DMS153 treated with DMSO at 0.1 percent for 48 hours (cell line): Measurements from ENCODE around the gene TSHR.
"Not testable (repeated sequence)": the region's sequence is repeated elsewhere in the genome, so short reads cannot be mapped to it uniquely, and the experiment has no call there.

Experiments used
- DNase-seq: peaks from one replicate; lab custom pipeline; 2025; ENCODE audit not compliant: unreplicated experiment; lab: John Stamatoyannopoulos, UW

The TSHR gene

GRCh38 chr14:80948291-80948690, 7.1 kb upstream of the TSHR start:
- DNase-seq = no peak

DNA sequence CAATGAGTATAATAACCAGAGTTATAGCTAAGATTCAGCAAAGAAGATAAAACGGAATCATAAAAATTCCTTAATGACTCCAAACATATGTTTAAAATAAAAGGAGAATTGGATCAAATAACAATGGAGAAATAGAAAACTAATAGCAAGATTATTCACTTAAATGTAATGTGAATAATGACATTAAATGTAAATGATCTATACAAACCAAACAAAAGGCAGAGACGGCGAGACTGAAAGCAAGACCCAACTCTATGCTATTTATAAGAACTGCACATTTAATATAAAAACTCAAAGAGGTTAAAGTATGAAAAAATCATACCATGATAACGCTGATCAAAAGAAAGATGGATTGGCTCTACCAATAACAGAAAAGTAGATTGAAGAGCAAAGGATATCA, 3.9 kb upstream of the TSHR start:
- no peak for DNase-seq

DNA sequence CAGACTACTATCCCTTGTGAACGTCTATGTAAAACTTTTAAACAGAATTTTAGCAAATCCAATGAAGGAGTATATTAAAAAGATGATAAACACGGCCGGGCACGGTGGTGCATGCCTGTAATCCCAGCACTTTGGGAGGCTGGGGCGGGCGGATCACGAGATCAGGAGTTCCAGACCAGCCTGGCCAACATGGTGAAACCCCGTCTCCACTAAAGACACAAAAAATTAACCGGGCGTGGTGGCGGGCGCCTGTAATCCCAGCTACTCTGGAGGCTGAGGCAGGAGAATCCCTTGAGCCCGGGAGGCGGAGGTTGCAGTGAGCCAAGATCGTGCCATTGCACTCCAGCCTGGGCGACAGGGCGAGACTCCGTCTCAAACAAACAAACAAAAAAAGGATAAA, 2.2 kb upstream of the TSHR start:
- DNase-seq = not testable (repeated sequence)

- DNase-seq = peak; percentile 8
Measured at GRCh38 chr14:80954687-80955299, 628 bp upstream of the TSHR start.

- DNase-seq = no peak
Measured at GRCh38 chr14:80956102-80956501, 681 bp downstream of the TSHR start.

- DNase-seq = no peak
Measured at GRCh38 chr14:80956922-80957321, 1.5 kb downstream of the TSHR start.

- no peak for DNase-seq
Measured at GRCh38 chr14:80957613-80958012, 2.2 kb downstream of the TSHR start.

GRCh38 chr14:80958226-80958625, 2.8 kb downstream of the TSHR start:
- DNase-seq = no peak

DNA sequence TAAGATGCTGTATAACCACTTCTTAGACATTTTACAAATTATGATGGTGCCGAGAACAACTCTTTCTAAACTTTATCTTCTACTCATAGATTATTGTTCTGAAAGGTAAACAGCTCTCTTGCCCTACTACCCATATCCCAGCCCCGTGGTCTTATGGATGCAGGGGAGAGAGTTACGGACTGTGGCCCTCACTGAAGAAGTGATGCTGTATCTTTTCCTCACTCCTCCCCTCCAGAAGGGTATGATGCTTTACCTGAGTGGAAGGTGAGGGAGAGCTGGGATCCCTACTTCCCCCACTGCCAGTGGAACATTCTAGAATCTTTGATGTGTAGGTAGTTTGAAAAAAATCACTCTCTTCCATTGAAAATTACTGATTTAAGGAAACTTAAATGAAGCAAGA, 3.5 kb downstream of the TSHR start:
- DNase-seq = no peak

DNA sequence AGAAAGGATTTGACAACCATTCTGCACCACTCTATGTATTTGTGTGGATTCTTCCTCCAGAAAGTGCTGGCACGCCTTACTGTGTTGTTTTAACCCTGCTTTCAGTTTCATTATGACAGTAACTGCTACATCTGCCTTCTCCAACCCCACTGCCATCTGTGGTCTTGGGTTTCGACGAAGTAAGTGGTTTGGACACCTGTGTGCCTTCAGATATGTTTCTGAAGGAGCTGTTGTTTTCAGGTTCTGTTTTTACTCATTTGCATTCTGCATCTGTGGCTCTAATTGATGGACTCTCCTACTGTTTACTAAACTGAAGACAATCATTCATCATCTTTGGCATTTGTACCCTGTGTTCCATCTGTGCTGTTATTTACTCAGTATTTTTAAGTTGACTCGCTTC, 4.1 kb downstream of the TSHR start:
- DNase-seq = no peak

DNA sequence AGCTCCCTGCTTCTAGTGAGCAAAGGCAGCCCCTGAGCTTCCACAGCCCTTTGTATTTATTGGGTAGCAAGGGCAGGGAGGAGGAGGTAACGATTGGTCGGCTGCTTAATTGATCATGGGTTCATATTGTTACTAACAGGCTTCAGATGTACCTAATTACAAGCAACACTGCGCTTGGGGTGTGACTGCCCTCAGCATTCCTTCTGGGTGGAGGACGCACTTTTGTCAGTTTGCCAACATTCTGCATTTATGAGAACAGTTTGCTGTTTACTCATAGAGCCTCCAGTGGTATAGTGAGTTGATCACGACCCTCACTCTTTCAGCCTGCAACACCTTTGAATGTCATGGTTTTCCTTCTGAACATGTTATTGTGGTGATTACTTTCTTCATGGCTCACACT, 9.6 kb downstream of the TSHR start:
- DNase-seq = no peak

DNA sequence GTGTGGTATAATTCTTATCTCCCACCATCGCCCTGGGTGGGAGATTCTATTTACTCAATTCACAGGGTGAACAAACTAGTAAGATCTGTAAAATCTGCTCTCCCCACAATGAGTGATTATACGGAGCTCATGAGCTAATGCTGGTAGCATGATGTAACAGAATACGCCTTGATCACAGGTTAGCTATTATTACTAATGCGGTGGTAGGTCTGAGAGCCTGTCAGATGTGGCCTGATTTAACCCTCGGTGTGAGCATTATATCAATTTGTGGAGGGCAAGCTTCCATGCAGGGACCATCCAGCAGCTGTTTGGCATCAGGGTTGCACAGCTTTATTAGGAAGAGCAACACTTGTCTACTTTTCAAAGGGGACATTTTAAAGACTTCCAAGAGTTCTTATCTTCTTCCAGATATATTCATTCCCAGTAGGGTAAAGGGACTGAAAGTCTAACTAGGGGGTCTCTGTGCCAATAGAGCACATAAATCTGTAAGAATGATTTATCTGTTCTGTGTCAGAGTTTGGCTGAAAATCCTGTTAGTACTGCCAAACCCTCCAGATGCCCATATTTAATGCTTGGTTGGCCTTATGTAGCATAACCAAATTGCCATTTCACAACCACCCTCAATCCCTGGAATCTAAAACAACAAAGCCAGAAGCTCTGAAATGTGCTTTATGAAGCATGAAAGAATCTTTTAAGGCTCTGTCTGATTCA, 18.7 kb downstream of the TSHR start:
- no peak for DNase-seq

DNA sequence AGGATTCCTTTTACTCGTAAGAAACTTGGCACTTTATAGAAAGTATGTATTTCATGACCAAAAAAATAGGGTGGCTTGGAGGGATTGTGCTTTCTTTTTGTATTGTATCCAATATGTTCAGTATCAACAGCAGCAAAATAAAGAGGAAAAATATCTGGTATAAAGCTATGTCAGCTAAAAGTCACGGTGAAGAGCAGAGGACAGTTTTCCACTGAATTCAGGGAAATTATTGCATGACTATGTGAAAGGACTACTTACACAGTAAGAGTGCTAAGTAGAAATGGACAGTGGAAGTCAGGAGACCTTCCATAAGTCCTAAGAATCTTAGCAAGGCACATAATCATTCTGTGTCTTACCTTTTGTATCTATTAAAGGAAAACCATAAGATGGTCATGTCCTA, 19.3 kb downstream of the TSHR start:
- DNase-seq = no peak

GRCh38 chr14:80977221-80977620, 21.8 kb downstream of the TSHR start:
- DNase-seq = no peak

DNA sequence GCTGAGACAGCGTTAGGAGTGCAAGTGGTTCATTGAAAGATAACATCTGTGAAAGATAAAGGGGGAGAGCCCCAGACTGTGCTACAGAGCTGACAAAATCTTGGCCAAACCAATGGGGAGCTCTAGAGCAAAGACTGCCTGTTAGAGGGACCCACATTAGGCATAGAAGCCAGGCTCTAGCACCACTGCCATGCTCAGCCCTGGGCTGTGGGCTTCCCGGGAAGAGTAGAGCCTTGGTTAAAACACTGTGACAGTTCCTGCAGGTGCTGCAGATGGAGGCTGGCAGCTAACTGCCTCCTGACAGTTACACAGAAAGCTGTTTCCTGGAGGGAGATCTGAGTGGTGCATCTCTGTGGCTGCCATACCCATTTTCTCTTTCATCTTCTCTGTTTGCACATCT, 23.0 kb downstream of the TSHR start:
- DNase-seq = no peak

DNA sequence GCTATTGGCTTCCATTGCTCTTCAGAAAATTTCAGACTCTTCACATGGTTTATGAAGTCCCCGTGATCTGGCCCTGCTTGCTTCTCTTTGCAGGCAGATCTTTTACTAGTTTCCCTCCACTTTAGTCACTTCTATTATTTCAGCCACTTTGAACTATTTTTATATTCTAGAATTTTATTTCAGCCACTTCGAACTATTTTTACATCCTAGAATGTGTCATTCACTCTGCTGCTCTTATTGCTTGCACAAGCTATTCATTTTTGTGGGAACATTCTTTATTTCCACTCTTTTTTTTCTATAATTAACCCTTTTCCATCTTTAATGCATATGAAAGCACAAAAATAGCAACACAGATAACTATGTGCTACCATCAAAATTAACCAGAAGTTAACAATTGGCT, 24.5 kb downstream of the TSHR start:
- DNase-seq = no peak

DNA sequence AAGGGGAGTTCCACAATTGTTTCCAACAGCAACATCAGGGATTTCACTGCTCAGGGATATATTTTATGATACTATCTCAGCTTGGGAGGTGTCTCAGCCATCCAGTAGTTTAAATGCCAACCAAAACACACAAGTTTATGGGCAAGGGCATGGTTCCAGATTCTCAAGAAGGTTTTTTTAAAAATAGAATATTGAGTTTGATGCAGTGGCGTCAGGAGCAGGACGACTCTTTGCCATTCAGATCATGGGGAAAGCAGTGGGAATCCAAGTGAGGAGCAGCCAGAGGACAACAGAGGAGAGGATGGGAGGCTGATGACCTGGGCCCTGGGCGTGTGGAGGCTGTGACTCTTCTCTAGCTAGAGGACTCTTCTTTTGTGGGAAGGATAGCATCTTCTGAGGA, 25.7 kb downstream of the TSHR start:
- no peak for DNase-seq

DNA sequence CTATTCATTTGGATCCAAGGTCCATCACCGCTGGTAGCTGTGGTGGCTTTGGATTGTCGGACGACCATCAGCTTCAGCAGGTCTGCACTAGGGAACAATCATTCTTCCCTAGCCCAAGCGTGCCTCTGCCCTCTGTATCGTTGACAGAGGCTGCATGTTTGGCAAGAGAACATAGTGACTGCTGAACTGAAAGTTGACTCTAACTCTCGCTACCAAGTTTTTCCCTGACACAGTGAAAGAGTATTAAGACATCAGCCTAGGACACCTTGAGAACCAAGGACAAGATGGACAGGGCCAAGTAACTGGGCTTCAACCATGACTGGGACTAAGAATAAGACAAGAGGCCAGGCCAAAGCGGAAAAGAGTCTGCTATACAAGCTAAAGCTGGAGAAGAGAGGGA, 26.3 kb downstream of the TSHR start:
- DNase-seq = no peak

GRCh38 chr14:80982711-80983110, 27.3 kb downstream of the TSHR start:
- no peak for DNase-seq

- DNase-seq = peak; percentile 81
Measured at GRCh38 chr14:80987235-80988032, 32.0 kb downstream of the TSHR start.

- no peak for DNase-seq
Measured at GRCh38 chr14:80988192-80988591, 32.8 kb downstream of the TSHR start.

DNA sequence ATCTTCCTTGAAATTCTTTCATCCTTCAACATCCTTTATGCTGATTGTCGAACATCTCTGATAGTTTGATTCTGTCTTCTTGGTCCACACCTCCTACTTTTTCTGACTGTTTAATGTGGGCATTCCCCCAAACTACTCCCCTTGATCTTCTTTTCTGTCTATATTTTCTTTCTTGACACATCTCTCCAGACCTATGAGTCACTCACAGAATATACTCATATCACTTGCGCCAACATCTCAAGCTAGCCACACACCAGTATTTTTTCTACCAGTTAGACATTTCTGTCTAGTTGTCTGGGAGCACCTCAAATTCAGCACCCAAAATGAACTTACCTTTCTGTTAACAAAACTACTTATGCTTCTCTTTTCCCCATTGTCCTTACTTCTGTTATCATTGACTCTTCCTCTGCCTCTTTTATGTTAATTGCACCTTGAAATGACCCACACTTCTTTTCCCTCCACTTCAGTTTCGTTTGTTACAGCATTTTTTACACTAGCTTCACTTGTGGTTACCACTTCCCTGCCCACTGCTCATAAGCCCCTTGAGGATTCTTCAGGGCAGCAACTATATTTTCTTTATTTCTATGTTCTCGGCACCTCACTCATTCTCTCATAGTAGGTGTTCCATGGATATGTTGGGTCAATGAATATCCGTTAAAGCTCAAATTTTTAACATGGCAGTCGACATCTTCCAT, 33.5 kb downstream of the TSHR start:
- no peak for DNase-seq
